CD4-positive, alpha-beta T cell treated with Interleukin-6 for 4 hours (primary cell): Measurements from ENCODE around the gene PSMD13.

Experiments
- DNase-seq: peaks from one replicate; pipeline ENCODE4 v3.0.0-alpha.2; 2020; ENCODE audit warnings: mixed read lengths

PSMD13 gene

DNA sequence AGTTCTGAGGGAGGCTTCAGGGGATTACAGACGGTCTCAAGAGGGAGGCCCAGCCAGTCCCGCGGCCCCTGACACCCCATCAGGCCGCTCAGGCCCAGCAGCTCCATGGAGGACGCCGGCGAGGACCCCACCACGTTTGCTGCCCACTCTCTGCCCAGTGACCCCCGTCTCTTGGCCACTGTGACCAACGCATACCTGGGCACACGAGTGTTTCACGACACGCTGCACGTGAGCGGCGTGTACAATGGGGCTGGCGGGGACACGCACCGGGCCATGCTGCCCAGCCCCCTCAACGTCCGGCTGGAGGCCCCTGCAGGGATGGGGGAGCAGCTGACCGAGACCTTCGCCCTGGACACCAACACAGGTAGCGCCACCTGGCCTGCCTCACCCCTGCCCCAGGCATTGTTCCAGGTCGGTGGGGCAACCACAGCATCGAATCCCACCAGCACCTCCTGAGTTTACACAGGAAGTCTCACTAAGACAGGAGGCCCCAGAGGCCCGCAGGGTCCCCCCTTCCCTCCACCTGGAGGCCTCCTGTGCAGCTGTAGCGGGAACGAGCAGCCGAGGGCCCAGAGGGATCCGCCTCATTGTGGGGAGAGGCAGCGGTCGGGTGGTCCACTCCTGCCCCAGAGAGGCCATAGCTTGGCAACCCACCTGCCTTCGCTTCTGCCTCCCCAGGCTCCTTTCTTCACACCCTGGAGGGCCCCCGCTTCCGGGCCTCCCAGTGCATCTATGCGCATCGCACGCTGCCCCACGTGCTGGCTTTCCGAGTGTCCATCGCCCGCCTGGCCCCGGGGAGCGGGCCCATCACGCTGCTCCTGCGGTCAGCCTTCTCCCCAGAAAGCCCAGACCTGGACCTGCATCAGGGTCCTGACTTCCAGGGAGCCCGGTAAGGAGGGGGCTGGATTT, 53.2 kb downstream of the PSMD13 start:
- peak; percentile 21 for DNase-seq

DNA sequence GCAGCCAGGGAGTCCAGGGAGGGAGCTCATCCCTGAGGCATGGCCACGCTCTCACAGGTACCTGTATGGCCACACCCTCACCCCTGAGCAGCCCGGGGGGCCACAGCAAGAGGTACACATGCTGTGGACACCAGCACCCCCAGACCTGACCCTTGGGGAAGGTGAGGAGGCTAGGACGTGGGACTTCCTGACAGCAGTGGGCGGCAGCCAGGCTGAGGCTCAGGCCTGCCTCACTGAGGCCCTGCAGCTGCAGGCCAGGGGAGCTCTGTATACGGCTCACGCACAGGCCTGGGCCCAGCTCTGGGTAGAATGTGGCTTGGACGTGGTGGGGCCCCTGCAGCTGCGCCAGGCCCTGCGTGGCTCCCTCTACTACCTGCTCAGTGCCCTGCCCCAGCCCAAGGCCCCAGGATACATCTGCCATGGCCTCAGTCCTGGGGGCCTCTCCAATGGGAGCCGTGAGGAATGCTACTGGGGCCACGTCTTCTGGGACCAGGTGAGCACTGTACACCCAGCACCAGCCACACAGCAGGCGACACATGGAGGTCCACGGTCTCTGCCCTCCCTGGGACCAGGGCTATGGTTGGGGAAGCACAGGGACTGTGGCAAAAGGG, 54.0 kb downstream of the PSMD13 start:
- peak; percentile 4 for DNase-seq

DNA sequence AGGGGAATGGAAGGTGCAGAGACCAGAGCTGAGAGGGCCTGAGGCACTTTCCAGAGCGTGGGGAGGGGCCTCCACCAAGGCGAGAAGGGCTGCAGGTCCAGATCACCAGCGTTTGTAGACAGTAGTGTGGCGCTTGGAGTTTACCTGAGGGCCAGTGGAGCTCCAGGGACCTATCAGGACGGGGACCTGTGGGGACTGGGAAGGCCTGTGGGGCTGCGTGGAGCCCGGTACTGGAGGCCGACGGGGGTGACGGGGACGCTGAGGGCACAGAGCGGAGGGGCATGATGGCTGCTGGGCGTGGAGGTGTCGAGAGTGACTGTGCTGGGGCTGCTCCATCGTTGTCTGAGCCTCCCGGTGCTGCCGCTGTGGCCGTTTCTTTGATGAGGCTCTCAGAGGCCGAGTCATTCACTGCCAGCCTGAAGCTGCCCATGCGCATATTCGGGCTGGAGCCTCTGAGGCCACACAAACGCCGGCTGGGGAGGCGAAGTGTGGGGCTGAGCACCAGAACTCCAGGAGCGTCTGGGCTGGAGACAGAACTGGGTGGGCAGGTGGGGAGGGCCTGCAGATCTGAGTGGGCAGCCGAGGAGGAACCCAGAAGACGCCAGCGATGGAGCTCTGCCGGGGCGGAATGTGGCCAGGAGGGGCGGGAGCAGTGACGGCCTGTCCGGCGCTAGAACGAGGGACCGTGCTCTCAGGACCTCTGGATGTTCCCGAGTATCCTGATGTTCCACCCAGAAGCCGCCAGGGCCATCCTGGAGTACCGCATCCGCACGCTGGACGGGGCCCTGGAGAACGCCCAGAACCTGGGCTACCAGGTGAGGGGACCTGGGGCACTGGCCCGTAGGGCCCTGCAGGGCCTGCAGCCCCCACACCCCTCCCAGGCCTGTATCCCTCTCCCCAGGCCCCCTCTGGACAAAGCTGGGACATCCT, 54.8 kb downstream of the PSMD13 start:
- peak; percentile 8 for DNase-seq

DNA sequence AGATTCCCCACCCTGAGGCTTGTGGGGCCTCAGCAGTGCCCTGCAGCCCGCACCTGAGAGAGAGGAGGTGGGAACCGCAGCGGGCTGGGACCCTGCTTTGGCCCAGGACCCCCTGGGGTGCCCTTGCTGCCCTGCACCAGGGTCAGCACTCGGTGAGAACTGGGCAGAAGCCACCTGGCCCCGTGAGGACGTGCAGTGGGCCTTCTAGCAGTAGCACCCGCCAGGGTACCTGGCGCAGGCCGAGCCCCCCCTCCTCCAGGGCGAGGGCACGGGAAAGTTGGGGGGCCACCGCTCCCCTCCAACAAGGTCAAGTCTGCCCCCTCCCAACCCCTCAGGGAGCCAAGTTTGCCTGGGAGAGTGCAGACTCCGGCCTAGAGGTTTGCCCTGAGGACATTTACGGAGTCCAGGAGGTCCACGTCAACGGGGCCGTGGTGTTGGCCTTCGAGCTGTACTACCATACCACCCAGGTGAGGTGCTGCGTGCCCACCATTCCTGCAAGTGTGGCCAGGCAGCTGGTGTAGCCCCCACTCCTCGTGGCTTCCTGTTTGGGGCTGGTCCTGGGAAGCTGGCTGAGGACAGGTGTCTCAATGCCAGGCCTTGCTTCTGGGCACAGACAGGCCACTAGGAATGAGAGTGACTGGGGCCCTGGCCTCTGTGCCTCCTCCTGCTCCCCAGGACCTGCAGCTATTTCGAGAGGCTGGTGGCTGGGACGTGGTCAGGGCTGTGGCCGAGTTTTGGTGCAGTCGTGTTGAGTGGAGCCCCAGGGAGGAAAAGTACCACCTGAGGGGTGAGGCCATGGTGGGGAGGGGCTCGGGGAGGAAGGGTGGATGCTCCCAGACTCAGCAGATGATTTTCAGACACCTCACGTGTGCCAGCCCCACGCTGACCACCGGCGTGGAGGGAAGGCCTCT, 55.7 kb downstream of the PSMD13 start:
- no peak for DNase-seq

DNA sequence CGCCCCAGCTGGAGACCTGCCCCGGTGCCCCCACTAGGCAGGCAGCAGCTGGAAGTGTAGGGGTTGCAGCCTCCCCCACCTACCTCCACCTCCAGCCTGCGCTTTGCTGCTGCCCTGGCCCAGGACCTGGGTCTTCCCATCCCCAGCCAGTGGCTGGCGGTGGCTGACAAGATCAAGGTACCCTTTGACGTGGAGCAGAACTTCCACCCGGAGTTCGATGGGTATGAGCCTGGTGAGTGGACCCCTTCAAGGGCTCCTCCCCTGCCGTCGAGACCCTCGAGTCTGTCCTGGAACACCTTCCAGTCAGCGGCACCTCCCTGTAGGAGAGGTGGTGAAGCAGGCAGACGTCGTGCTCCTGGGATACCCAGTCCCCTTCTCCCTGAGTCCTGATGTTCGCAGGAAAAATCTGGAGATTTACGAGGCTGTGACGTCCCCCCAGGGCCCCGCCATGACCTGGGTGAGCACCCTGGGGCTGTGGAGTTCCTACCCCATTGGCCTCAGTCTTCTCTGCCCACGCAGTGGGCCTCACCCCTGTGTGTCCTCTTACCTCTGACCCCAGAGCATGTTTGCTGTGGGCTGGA, 56.6 kb downstream of the PSMD13 start:
- DNase-seq: peak; percentile 1

DNA sequence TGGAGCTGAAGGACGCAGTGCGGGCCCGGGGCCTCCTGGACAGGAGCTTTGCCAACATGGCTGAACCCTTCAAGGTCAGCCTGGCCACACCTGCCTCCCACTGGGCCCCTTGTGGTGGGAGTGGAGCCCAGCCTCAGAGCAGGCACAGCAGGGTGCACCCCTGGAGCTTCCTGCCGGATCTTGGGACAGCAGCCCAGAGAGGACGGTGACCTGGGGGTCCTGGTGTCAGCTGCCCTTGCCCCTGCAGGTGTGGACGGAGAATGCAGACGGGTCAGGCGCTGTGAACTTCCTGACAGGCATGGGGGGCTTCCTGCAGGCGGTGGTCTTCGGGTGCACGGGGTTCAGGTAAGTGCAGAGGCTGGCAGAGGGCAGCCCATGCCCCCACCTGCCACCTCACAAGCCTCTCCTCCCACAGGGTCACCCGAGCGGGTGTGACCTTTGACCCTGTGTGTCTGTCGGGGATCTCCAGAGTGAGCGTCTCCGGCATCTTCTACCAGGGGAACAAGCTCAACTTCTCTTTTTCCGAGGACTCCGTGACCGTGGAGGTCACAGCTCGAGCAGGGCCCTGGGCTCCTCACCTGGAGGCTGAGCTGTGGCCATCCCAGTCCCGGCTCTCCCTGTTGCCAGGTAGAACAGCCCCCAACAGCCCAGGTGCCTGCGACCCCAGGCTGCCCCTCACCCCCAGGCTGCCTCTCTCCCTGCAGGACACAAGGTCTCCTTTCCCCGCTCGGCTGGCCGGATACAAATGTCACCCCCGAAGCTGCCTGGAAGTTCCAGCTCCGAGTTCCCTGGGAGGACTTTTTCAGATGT, 57.3 kb downstream of the PSMD13 start:
- DNase-seq: no peak

DNA sequence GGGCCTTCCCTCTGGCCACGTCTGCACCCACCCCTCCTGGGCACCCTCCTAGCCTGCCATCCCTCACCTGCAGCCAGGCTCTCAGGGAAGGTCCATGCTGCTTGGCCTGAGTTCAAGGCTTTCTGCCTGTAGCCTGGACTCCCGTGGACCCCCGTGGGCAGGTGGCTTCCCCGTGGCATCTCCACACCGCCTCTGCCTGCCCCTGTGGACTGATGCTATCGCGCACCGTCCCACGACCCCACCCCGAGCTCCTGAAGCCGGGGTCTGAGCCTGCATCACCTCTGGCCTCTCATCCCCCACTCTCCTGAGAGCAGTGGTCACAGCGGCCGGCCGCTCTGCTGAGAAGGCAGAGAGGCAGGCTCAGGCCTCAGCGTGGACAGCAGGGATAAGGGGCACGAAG, 58.0 kb downstream of the PSMD13 start:
- no peak for DNase-seq

DNA sequence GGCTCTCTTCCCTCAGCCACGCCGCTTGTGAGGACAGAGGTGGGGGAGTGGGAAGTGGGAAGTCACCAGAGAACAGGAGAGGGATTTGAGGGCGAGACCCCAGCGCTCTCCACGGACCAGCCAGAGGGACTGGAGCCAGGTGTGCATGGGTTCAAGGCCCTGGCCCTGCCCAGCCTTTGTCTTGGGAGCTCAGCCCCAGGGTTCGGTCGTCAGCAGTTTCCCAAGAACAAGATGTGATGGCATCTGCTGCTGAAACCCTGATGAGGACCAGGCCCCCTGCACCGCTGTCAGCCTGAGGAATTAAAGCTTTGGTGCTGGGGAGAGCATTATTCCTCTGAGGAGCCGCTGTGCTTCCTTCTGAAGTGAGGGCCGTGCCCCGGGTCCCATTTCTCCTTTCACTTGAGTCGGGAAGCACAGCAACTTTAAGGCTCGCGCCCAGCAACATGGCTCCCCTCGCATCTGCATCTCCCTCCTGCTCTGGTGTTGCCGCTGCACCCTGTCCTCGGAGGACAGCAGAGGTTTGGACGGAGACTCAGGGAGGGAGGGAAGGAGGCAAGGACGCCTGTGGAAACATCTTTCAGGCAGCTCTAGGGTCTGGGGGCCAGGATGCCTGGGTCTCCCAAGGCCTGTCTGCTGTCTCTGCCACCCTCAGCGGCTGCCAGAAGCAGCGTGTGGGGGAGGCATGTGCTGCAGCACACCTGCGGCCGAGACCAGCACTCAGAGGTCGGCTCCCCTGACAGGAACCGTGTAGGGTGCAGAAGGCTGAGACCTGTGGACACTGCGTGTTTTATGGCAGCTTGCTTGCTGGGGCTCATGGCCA, 58.8 kb downstream of the PSMD13 start:
- peak; percentile 3 for DNase-seq

DNA sequence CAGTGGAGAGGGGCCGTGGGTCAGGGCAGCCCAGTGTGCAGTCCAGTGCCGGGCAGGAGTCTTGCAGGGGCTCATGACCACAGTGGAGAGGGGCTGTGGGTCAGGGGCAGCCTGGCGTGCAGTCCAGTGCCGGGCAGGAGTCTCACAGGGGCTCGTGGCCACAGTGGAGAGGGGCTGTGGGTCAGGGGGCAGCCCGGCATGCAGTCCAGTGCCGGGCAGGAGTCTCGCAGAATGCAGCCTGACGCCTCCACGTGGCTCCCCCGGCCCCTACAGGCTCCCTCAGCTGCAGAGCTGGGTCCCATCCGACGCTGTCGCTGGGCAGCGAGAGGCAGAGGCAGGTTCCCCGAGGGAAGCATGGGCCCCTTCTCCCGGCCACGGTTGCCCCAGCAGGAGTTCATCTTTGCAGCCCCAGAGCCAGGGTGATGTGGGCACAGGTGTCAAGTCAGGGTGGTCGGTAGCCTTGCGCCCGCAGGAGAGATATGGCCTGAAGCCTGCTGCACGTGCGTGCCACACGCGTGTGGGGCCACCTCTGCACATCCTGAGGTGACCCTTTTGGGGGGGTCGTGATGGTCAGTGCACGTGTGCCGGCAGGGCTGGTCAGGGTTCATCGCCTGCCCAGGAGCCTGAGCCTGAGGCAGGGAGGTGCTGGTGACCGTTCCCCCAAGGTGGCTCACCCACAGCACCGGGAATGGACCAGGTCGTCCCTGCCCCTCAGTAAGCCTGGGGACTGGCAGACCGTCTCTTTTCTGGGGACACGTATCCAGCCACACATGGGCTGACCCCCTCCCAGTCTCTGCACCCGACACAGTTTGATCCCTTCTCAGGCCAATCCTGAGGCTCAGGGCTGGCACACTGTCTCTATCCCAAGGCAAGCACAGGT, 59.6 kb downstream of the PSMD13 start:
- peak; percentile 4 for DNase-seq

DNA sequence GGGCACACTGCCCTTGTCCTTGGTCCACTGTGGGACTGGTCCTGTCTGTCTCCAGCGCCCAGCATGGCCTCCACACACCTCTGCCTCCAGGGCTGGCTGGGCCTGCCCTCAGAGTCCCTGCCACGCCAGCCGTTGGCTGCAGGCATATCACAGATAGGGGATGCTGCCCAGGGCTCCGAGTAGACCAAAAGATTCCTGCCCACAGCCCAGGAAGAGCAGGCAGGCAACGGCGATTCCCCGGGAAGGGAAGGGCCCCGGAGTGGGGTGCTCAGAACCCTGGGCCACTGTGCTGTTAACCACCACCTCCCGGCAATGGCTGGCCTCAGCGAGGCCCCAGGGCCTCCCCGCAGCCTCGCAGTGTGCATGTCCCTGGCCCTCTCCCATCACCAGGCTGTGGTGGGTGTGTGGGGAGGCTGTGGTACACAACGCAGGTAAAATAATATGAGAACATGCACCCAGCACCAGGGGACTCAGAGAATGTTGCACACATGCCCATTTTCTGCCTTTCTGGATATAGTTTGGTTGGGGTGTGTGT, 60.3 kb downstream of the PSMD13 start:
- DNase-seq: peak; percentile 24

DNA sequence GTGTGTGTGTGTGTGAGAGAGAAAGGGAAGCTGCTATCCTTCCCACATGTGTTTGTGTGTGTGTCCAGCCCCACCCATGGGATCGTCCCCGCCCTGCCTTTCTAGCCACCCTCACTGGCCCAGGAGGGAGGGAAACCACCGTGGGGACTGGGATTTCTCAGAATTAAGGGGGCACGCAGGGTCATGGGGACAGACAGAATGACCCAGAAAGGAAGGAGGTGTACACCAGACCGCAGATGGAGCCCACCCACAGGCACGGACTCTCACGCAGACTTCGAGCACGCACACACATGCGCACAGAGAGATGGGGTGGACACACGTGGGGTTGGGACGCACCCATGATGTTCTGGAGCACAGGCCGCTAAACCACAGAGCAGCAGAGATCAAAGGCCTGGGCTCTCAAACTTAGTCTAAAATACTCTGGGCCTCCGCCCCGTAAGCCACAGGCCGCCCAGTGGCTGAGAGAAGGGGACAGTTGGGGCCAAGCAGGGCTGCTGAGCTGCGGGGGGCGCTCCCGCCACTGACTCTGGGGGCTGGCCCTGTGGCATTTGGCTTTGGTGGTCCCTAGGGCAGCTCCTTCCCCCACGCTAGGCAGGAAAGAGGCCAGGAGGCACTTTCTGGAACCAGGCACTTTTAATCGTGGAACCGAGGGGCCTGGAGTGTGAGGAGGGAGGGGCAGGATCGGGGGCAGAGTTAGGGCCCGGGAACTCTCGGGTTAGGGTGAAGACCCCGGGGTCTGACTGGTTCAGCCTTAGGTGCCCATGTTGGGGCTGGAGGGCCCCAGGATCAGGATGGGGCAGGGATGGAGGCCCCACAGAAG, 61.0 kb downstream of the PSMD13 start:
- peak; percentile 38 for DNase-seq

DNA sequence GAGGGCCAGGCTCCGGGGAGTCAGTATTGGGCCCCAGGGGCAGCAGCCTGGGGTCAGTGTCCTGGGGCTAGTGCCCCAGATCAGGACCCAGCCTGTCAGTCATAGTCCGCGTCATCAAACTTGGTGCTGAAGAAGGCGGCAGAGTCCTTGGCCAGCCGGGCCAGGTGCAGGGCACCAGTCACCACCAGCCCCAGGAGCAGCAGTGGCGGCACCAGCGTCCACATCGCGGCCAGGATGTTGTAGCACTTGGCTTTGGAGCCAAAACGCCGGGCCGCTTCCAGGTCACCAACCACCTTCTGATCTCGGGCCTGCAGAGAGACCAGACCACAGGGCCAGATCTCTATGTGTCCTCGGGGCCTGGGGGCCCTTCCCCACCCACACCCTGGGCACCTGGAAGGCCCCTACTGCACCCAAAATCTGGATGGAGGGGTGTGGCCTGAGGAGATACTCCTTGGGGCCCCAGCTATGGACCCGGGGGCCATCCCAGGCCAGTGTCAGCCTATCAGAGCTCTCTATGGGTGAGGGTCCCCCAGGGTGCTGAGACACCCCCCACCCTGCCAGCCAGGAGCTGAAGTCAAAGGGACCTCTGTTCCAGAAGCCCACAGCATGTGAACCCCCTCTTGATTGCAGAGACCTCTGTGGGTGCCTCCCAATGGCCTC, 61.8 kb downstream of the PSMD13 start:
- peak; percentile 14 for DNase-seq

DNA sequence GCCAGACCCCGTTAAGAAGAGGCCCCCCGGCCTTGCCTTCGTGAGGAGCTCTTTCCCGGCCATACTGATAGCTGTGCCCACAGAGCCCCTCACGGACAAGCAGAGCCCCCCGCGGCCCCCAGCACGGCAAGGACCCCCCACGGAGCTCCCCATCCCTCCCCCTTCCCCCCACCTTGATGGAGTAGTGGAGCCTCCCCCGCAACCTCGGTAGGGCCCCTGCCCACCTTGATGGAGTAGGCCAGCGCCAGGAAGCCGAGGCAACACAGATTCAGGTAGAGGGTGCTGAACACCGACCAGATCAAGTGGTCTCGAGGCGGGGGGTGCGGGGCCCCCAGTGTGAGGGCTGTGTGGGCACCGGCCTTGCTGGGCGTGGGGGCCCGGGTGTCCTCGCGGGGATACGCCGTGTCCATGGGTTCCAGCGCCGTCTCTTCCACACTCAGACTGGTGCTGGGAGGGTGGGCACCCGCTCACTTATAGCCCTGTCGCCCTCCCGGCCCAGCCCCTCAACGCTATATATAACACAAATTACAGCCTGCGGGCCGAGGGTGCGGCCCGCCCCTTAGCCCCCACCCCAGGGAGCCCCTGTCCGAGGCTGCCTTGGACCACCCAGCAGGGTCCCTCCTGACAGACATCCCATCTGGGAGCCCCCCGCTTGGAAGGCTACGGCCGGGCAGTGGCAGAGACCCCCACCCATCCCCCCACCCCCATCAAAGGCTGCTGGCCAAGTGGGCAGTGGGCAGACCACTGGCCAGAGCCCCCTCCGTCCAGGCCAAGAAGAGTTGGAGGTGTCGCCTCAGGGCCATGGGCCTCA, 62.5 kb downstream of the PSMD13 start, which contains the start of gene IFITM5:
Gene IFITM5 (minus strand): TSS at position 446 of the 811 bp plus-strand sequence. CDS start 36 bp downstream, at position 410.
- DNase-seq: peak; percentile 11

DNA sequence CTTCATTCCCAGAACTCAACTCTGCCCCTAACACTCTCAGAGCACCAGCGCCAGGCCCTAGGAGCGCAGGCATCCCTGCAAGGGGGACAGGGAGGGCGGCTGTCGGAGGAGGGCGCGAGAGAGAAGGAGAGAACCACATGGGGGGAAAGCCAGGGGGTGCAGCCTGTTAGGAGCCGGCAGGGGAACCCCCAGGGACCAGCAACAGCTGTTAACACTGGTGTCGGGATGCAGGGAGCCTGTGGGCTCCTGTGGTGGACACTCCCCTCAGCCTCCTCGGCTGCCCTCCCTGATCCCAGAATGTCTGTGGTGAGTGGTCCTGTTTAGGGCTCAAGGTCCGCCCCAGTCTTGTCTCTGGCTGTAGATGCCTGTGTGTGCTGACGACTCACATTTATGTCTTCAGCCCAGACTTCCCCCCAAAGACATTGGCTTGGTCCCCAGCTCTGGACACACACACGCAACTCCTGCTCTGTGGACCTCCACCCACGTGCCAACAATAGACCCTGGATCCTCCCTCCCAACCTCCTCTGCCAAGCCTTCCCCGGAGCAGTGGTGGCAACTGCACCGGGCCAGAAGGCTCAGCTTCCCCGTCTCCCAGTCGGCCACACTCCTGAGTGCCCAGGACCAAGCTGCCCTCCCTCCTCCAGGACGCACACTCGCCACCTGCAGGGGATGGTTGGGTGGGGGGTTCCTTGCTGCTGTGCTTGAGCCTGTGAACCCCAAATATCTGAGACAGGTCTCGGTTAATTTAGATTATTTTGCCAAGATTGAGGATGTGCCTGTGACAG, 63.4 kb downstream of the PSMD13 start:
- DNase-seq: peak; percentile 46
